ENCODE data around the gene SLC26A11. TPM values are rescaled to one million over a fixed set of nuclear protein-coding genes. Genes with fewer than 3 reads are reported as not detected.

The SLC26A11 gene
- polyA plus RNA-seq, 1 donor (not counting 4 experiments of a cell fraction or from before 2014, with no cell fraction given), result 2.2 TPM

GRCh38 chr17:80208050-80208449 is 12.2 kb upstream of the SLC26A11 start:
- H3K4me1 ChIP-seq (ENCODE audit: control insufficient read depth, extremely low read depth, insufficient read depth, low read length), result no peaks in the 10 kb centered on the region
- no peak overlapping the region for H2AFZ ChIP-seq (ENCODE audit: control insufficient read depth, low read length)
- H3K4me3 ChIP-seq (ENCODE audit: control insufficient read depth in 2 of 3, extremely low read depth in 1 of 3, insufficient read depth in 2 of 3, low read depth in 1 of 3, low read length in 3 of 3), result no peak overlapping the region
- no peak for FAIRE-seq
- dilution Hi-C loops (cut with MboI; ENCODE audit: extremely low pct_ligation_motif_present, low sequenced_read_pairs), result no loop called here
- no peaks in the 10 kb centered on the region for H3K9me1 ChIP-seq (ENCODE audit: control insufficient read depth, extremely low read depth, insufficient read depth, low read length)
- no peaks in the 10 kb centered on the region for H4K20me1 ChIP-seq (ENCODE audit: control insufficient read depth, extremely low read depth, insufficient read depth, low read length)
- no peaks in the 10 kb centered on the region for H3K79me2 ChIP-seq (ENCODE audit: control insufficient read depth, insufficient read depth, low read length)
- H3K4me2 ChIP-seq (ENCODE audit: control insufficient read depth, extremely low read depth, insufficient read depth, low read depth, low read length), result no peak overlapping the region
- H3K27ac ChIP-seq (ENCODE audit: control insufficient read depth, insufficient read depth, low read length), result no peak overlapping the region
- H3K27me3 ChIP-seq (ENCODE audit: control insufficient read depth, extremely low read depth, insufficient read depth, low read length), result no peaks in the 10 kb centered on the region
- H3K9me3 ChIP-seq (ENCODE audit: control insufficient read depth, low read depth, low read length), result no peaks in the 10 kb centered on the region
- DNase-seq (ENCODE audit: low read depth, low spot score), result no peak
- peaks cover 4 to 6% of the 10 kb centered on the region in 2 experiments for H3K36me3 ChIP-seq (ENCODE audit: control insufficient read depth in 2 of 2, extremely low read depth in 1 of 2, insufficient read depth in 2 of 2, low read length in 2 of 2)
- H3K9ac ChIP-seq (ENCODE audit: control insufficient read depth, extremely low read depth, insufficient read depth, low read length), result no peak overlapping the region
- TF ChIP-seq EZH2 (IDR thresholded peaks at IDR 0.05; ENCODE audit: low read length), result no peak
- TF ChIP-seq, protein P1, sequence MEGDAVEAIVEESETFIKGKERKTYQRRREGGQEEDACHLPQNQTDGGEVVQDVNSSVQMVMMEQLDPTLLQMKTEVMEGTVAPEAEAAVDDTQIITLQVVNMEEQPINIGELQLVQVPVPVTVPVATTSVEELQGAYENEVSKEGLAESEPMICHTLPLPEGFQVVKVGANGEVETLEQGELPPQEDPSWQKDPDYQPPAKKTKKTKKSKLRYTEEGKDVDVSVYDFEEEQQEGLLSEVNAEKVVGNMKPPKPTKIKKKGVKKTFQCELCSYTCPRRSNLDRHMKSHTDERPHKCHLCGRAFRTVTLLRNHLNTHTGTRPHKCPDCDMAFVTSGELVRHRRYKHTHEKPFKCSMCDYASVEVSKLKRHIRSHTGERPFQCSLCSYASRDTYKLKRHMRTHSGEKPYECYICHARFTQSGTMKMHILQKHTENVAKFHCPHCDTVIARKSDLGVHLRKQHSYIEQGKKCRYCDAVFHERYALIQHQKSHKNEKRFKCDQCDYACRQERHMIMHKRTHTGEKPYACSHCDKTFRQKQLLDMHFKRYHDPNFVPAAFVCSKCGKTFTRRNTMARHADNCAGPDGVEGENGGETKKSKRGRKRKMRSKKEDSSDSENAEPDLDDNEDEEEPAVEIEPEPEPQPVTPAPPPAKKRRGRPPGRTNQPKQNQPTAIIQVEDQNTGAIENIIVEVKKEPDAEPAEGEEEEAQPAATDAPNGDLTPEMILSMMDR (optimal IDR thresholded peaks at IDR 0.05 in 1 of 3, IDR thresholded peaks at IDR 0.05 in 1 of 3, conservative IDR thresholded peaks at IDR 0.05 in 1 of 3; ENCODE audit: extremely low read depth in 1 of 3, insufficient read depth in 2 of 3, low read length in 3 of 3), result no peak

- dilution Hi-C loops (cut with MboI; ENCODE audit: extremely low pct_ligation_motif_present, low sequenced_read_pairs), result no loop called here
- no peak overlapping the region for H3K4me2 ChIP-seq (ENCODE audit: control insufficient read depth, extremely low read depth, insufficient read depth, low read depth, low read length)
- no peak overlapping the region for H3K9ac ChIP-seq (ENCODE audit: control insufficient read depth, extremely low read depth, insufficient read depth, low read length)
- no peak for DNase-seq (ENCODE audit: low read depth, low spot score)
- no peaks in the 10 kb centered on the region for H4K20me1 ChIP-seq (ENCODE audit: control insufficient read depth, extremely low read depth, insufficient read depth, low read length)
- H3K36me3 ChIP-seq (ENCODE audit: control insufficient read depth in 2 of 2, extremely low read depth in 1 of 2, insufficient read depth in 2 of 2, low read length in 2 of 2), result peaks cover 7 to 8% of the 10 kb centered on the region in 2 experiments
- no peaks in the 10 kb centered on the region for H3K4me1 ChIP-seq (ENCODE audit: control insufficient read depth, extremely low read depth, insufficient read depth, low read length)
- no peak overlapping the region for H3K4me3 ChIP-seq (ENCODE audit: control insufficient read depth in 2 of 3, extremely low read depth in 1 of 3, insufficient read depth in 2 of 3, low read depth in 1 of 3, low read length in 3 of 3)
- no peak for FAIRE-seq
- no peak overlapping the region for H3K27ac ChIP-seq (ENCODE audit: control insufficient read depth, insufficient read depth, low read length)
- H3K79me2 ChIP-seq (ENCODE audit: control insufficient read depth, insufficient read depth, low read length), result no peaks in the 10 kb centered on the region
- no peak overlapping the region for H2AFZ ChIP-seq (ENCODE audit: control insufficient read depth, low read length)
- H3K27me3 ChIP-seq (ENCODE audit: control insufficient read depth, extremely low read depth, insufficient read depth, low read length), result no peaks in the 10 kb centered on the region
- TF ChIP-seq EZH2 (IDR thresholded peaks at IDR 0.05; ENCODE audit: low read length), result no peak
- TF ChIP-seq, protein P1 (optimal IDR thresholded peaks at IDR 0.05 in 1 of 3, IDR thresholded peaks at IDR 0.05 in 1 of 3, conservative IDR thresholded peaks at IDR 0.05 in 1 of 3; ENCODE audit: extremely low read depth in 1 of 3, insufficient read depth in 2 of 3, low read length in 3 of 3), result no peak
- no peaks in the 10 kb centered on the region for H3K9me1 ChIP-seq (ENCODE audit: control insufficient read depth, extremely low read depth, insufficient read depth, low read length)
- H3K9me3 ChIP-seq (ENCODE audit: control insufficient read depth, low read depth, low read length), result no peaks in the 10 kb centered on the region
Measured at GRCh38 chr17:80209765-80210164, 10.5 kb upstream of the SLC26A11 start.
